IPS-18c (cell line): ENCODE measurements around the gene ESYT1.
A peak's percentile ranks its signal among the peaks of the same experiment; 100 is the strongest.
"Not testable (repeated sequence)": the region's sequence is repeated elsewhere in the genome, so short reads cannot be mapped to it uniquely, and the experiment has no call there.

Experiments used
- H3K4me3 ChIP-seq: 2 replicates; pipeline ENCODE4 v1.7.0; 2013; ENCODE audit warnings: low read depth, mild to moderate bottlenecking, low read length, moderate library complexity; ENCODE audit not compliant: insufficient read depth
- H3K9me3 ChIP-seq: one replicate; pipeline ENCODE4 v1.6.1; 2013; ENCODE audit warnings: mild to moderate bottlenecking, low read length, moderate library complexity; ENCODE audit not compliant: control insufficient read depth, insufficient read depth

Gene ESYT1

GRCh38 chr12:56099787-56100186 is 28.3 kb upstream of the ESYT1 start:
- Histone ChIP-seq H3K9me3 (no peaks in the 10 kb centered on the region), H3K4me3 (no peak overlapping the region)

GRCh38 chr12:56101045-56101444 is 27.0 kb upstream of the ESYT1 start:
- Histone ChIP-seq H3K9me3 (no peaks in the 10 kb centered on the region), H3K4me3 (no peak overlapping the region)

GRCh38 chr12:56102683-56103065 is 25.4 kb upstream of the ESYT1 start:
- Histone ChIP-seq H3K4me3 (no peak overlapping the region), H3K9me3 (no peaks in the 10 kb centered on the region)

DNA sequence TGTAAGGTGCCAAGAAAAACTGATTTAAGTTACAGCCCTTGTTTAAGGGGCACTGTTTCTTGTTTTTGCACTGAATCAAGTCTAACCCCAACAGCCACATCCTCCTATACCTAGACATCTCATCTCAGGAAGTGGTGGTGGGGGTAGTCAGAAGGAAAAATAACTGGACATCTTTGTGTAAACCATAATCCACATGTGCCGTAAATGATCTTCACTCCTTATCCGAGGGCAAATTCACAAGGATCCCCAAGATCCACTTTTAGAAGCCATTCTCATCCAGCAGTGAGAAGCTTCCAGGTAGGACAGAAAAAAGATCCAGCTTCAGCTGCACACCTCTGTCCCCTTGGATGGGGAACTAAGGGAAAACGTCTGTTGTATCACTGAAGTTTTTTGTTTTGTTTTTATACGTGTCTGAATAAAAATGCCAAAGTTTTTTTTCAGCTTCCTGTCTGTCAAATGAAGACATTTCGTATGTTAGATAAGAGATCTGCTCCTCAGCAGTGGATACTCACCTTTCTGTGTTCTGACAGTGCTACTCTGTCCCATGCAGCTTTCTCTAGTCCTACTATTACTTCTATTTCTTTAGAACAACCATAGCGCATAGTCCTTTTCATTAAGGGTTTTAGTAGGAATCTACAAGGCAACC is 24.9 kb upstream of the ESYT1 start:
- peak overlapping the region; percentile 74; the same call in 1 of the 2 replicates for H3K4me3 ChIP-seq
- H3K9me3 ChIP-seq: no peaks in the 10 kb centered on the region

DNA sequence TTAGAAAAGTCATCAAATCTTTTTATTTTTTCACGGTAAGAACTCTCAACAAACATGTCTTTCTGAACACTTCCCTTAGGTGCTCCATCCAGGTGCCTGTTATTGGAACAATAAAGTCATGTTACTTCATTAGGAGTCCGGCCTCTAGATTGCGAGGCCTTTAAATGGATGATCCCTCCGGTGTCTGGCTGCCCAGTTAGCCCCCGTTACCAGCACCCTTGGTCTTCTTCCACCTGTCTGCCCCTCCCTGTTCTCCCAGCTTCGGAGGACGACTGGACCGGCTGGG is 24.3 kb upstream of the ESYT1 start:
- Histone ChIP-seq H3K4me3 (peak overlapping the region; percentile 74), H3K9me3 (no peaks in the 10 kb centered on the region)

GRCh38 chr12:56104109-56104814 is 23.8 kb upstream of the ESYT1 start, which contains the start of gene PA2G4:
Gene PA2G4, plus strand, starts transcription at chr12:56104559. Its CDS starts 179 bp downstream, at chr12:56104738.
- Histone ChIP-seq H3K9me3 (no peaks in the 10 kb centered on the region), H3K4me3 (peak within 1 kb of the TSS; percentile 97)

GRCh38 chr12:56104815-56105608 is 23.1 kb upstream of the ESYT1 start:
- Histone ChIP-seq H3K4me3 (peak overlapping the region; percentile 97), H3K9me3 (no peaks in the 10 kb centered on the region)

DNA sequence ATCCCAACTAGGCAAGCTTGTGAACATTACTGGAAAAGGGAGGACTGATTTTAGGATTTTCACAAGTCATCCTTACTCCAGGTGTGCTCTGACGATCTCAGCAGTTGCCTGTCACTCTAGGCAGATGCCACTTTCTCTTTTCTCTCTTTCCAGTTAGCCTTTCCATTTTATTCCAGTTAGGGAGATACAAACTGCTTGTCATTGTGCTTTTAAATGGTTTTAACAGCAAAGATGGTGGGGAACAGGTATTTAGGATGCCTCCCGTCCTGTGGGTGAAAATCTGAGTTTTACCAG is 22.5 kb upstream of the ESYT1 start:
- peak overlapping the region; percentile 97 for H3K4me3 ChIP-seq
- peaks cover 2% of the 10 kb centered on the region for H3K9me3 ChIP-seq

DNA sequence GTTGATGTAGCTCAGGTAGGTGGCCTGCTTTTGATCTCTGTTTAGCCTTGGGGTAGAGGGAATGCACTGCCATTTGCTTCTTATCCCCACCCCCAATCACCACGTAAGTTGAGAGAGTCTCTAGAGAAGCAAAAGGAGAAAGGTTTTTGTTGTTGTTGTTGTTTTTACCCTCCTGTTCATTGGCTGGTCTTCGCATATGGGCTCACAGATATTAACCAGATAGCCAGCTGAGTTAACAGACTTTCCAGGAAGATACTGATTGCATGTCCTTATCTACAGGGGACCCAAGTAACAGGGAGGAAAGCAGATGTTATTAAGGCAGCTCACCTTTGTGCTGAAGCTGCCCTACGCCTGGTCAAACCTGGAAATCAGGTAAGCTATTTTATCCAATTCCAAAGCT is 20.8 kb upstream of the ESYT1 start:
- Histone ChIP-seq H3K4me3 (no peak overlapping the region), H3K9me3 (peaks cover 2% of the 10 kb centered on the region)

DNA sequence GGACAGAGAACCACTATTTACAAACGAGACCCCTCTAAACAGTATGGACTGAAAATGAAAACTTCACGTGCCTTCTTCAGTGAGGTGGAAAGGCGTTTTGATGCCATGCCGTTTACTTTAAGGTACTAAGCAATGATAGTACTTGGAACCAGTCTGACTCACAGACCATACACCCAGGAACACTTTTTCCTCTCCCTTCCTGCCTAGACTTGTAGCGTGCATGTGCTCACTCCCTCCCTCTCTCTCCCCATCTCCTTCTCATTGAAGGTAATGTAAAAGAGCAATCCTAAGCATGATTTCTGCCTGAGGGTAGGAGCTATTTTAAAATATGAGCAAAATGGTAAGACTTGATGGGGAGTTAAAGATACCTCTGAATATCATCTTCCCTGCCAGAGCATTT is 17.5 kb upstream of the ESYT1 start:
- Histone ChIP-seq H3K9me3 (peaks cover 2% of the 10 kb centered on the region), H3K4me3 (no peak overlapping the region)

DNA sequence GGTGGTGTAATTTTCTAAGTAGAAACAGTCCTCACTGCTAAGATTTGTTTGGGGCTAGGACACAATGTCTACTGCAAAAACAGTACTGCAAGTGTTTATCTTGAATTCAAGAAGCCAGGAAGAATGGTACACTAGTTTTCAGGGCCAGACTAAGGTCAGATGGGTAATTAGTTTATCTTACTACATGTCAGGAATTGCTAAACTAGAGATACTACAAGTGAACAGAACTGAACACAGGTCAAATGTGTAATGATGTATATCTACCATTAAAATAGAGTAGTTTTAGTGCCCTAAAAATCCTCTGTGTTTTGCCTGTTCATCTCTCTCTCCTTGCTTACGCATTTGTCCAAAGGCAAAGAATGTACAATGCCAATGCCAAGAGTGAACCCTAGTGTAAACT is 14.0 kb upstream of the ESYT1 start:
- Histone ChIP-seq H3K9me3 (peaks cover 2% of the 10 kb centered on the region), H3K4me3 (no peak overlapping the region)

- peak overlapping the region; percentile 97; the same call in 1 of the 2 replicates for H3K4me3 ChIP-seq
- H3K9me3 ChIP-seq: peaks cover 2% of the 10 kb centered on the region
These were observed 12.7 kb upstream of the ESYT1 start for GRCh38 chr12:56115329-56115728.

DNA sequence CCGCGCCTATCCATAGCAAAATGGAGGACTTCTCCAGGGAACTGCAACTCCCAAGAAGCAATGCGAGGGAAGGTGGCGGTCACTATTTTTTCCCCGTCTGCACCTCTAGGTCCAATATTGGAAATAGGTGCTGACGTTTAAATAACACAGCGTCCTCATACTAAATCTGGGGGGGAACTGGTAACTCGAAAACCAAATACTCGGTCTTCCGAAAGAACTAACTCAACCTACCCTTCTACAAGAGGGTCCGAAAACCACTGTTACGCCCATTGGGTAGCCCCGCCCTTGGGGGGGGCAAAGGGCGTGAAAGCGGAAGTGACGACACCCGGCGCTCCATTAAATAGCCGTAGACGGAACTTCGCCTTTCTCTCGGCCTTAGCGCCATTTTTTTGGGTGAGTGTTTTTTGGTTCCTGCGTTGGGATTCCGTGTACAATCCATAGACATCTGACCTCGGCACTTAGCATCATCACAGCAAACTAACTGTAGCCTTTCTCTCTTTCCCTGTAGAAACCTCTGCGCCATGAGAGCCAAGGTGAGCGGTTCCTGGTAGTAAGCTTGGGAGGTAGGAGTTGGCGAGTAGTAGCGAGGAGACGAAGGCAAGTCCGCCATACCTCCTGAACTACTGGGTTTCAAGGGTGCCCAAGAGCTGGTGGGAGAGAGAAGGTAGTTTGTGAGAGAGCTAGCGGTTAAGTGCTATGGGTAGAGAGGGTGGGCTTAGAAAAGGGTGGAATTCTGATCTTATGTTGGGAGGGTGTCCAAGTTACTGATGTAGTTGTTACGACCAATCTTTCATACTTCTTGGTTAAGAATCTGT is 11.6 kb upstream of the ESYT1 start, which contains the start of gene RPL41:
Gene RPL41 (plus strand): TSS at position 367 of the 815 bp plus-strand sequence.
- no peaks in the 10 kb centered on the region for H3K9me3 ChIP-seq
- peak within 1 kb of the TSS; percentile 97 for H3K4me3 ChIP-seq

GRCh38 chr12:56117082-56117706 is 10.9 kb upstream of the ESYT1 start:
- peak overlapping the region; percentile 97 for H3K4me3 ChIP-seq

DNA sequence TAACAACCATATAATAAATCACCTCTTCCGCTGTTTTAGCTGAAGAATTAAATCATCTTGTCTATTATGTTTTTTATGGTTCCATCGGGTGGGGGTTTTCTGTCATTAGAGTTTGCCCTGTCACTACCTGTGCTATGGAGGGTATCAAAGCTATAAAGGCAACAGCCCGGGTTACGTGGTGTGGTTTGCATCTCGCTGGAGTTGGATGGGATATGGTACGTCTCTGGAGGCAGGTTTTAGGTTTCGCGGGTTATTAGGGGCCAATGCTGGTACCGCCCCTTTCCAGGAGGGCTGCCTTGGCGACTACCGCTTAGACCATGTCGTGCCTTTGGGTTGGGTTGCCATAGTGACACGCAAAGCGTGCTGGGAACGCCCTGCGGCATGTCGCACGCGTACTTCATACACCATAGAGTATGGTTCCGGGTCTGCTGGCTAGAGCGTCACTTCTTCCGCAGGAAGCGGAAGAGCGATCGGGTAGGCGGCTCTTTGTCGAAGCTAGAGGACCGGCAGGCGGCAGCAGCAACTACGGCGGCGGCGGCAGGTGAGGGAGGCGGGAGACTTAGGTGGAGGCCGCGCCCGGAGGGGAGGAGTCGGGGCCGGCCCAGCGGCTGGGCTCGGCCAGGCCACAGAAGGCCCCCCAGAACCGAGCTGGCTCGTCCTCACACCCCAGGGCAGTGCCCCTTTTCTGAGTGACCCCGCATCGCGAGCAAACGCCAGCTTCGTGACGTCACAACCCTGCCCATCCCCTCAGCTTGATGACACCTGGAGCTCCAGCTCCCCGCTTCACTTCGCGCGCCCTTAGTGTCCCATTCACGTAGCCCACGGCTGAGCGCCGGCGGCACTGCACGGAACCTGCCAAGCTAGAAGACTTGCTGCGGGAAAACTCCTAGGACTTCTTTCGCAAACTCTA is 10.0 kb upstream of the ESYT1 start, which contains the start of gene ZC3H10:
Gene ZC3H10 (plus strand): TSS at position 489 of the 910 bp plus-strand sequence. CDS start 2,297 bp downstream, outside the sequence.
- Histone ChIP-seq H3K4me3 (peak within 1 kb of the TSS; percentile 97), H3K9me3 (no peaks in the 10 kb centered on the region)

More at GRCh38 chr12:56117082-56117706, 10.9 kb upstream of the ESYT1 start:
- H3K9me3 ChIP-seq: not testable (repeated sequence)
